ENCODE data around the gene C4orf36. TPM values are rescaled to one million over a fixed set of nuclear protein-coding genes. Genes with fewer than 3 reads are reported as not detected.

C4orf36 gene
- total RNA-seq, 2 experiments from 2014 or later = not detected

DNA sequence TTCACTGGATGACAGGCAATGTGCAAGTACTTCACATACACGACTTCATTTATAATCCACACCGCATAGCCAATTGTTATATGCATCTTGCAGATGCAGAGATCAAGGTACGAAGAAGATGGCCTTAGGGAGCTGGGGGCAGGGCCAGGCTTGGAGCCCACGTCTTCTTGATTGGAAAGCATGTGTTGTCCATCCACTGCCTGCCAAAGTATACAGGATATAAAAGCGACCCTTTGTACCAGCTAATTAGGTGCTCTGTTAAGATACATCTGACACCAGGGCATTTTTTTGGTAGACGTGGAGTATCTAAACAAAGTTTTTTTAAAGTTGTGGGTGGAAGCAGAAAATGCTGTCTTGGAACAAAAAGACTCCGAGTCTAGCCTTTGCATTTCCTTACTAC is 1.4 kb downstream of the C4orf36 start:
- no peak overlapping the region for H3K27ac ChIP-seq (ENCODE audit: low read depth in 1 of 2, low read length in 2 of 2)
- Mint-ChIP-seq H3K27me3 (peaks cover 33% of the 10 kb centered on the region), H3K27ac (no peak overlapping the region), H3K9me3 (no peaks in the 10 kb centered on the region), H3K36me3 (ENCODE audit: low read depth) (no peaks in the 10 kb centered on the region), H3K4me3 (peak overlapping the region; percentile 81), H3K4me1 (ENCODE audit: low read depth) (peaks cover 3% of the 10 kb centered on the region)
- no peak overlapping the region for H3K4me3 ChIP-seq (ENCODE audit: low read length)
- TF ChIP-seq, protein P1, sequence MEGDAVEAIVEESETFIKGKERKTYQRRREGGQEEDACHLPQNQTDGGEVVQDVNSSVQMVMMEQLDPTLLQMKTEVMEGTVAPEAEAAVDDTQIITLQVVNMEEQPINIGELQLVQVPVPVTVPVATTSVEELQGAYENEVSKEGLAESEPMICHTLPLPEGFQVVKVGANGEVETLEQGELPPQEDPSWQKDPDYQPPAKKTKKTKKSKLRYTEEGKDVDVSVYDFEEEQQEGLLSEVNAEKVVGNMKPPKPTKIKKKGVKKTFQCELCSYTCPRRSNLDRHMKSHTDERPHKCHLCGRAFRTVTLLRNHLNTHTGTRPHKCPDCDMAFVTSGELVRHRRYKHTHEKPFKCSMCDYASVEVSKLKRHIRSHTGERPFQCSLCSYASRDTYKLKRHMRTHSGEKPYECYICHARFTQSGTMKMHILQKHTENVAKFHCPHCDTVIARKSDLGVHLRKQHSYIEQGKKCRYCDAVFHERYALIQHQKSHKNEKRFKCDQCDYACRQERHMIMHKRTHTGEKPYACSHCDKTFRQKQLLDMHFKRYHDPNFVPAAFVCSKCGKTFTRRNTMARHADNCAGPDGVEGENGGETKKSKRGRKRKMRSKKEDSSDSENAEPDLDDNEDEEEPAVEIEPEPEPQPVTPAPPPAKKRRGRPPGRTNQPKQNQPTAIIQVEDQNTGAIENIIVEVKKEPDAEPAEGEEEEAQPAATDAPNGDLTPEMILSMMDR (IDR thresholded peaks at IDR 0.05) = no peak
- no peaks in the 10 kb centered on the region for H3K36me3 ChIP-seq (ENCODE audit: insufficient read depth, low read length)
- no peak for DNase-seq
- POLR2A ChIA-PET = no interaction called here
- H3K9me3 ChIP-seq (ENCODE audit: control insufficient read depth in 1 of 2, insufficient read depth in 1 of 2, low read length in 2 of 2) = no peaks in the 10 kb centered on the region
- ATAC-seq (ENCODE audit: poor library complexity) = no peak
- H3K27me3 ChIP-seq (ENCODE audit: control insufficient read depth in 1 of 2, insufficient read depth in 2 of 2, low read length in 2 of 2) = peaks cover 2 to 19% of the 10 kb centered on the region in 2 experiments
- CTCF ChIA-PET = no interaction called here
- intact Hi-C loops (cut with DNase I, micrococcal nuclease) = loop anchor here in 1 of 2 experiments (10.0 kb wide), 1 partner anchor 1806 kb away; no protein-coding TSS in a partner anchor
- H3K4me1 ChIP-seq (ENCODE audit: insufficient read depth, low read length) = peaks cover 9% of the 10 kb centered on the region

DNA sequence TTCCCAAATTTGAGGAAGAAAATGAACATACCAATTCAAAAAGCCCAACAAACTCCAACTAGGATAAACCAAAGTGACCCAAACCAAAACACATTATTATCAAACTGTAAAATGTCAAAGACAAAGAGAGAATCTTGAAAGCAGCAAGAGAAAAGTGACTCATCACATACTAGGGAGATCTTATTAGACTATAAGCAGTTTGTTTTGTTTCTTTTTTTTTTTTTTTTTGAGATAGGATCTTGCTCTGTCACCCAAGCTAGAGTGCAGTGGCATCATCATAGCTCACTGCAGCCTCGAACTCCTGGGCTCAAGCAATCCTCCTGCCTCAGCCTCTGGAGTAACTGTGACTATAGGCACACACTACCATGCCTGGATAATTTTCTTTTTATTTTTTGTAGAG is 12.6 kb downstream of the C4orf36 start:
- ATAC-seq (ENCODE audit: poor library complexity) (no peak), DNase-seq (no peak)
- Histone ChIP-seq H3K27ac (ENCODE audit: low read depth in 1 of 2, low read length in 2 of 2) (no peak overlapping the region), H3K4me3 (ENCODE audit: low read length) (no peak overlapping the region), H3K9me3 (ENCODE audit: control insufficient read depth in 1 of 2, insufficient read depth in 1 of 2, low read length in 2 of 2) (peaks cover 11 to 18% of the 10 kb centered on the region in 2 experiments), H3K36me3 (ENCODE audit: insufficient read depth, low read length) (no peaks in the 10 kb centered on the region), H3K27me3 (ENCODE audit: control insufficient read depth in 1 of 2, insufficient read depth in 2 of 2, low read length in 2 of 2) (no peaks in the 10 kb centered on the region), H3K4me1 (ENCODE audit: insufficient read depth, low read length) (no peaks in the 10 kb centered on the region)
- TF ChIP-seq, protein P1 (IDR thresholded peaks at IDR 0.05) = no peak
- Mint-ChIP-seq H3K4me1 (ENCODE audit: low read depth) (no peaks in the 10 kb centered on the region), H3K27ac (no peak overlapping the region), H3K36me3 (ENCODE audit: low read depth) (peaks cover 5% of the 10 kb centered on the region), H3K4me3 (no peak overlapping the region), H3K9me3 (peaks cover 11% of the 10 kb centered on the region), H3K27me3 (no peaks in the 10 kb centered on the region)
- intact Hi-C loops (cut with DNase I, micrococcal nuclease) = no loop called here
- POLR2A ChIA-PET = no interaction called here
- CTCF ChIA-PET = no interaction called here

DNA sequence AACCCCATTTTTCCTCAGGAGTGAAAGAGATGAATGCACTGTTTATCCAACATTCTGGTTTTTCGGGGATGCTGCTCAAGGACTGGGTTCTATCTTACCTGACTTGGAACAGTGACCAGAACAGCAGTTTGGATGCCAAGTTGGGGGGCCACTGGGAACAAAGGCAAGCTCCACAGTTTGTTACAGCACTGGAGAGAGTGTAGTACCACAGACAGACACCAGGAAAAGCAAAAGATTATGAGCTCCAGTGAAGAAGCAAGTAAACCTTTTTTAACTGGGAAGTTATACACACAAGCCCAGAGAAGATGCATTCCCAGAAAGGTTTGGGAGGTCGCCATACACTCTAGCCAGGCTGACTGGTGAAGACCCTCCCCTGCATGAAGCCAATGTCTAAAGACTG is 13.6 kb downstream of the C4orf36 start:
- POLR2A ChIA-PET = no interaction called here

More for the DNA sequence above, 13.6 kb downstream of the C4orf36 start:
- H3K4me1 Mint-ChIP-seq (ENCODE audit: low read depth) = no peaks in the 10 kb centered on the region
- no peak overlapping the region for H3K4me3 Mint-ChIP-seq
- Histone ChIP-seq H3K27me3 (ENCODE audit: control insufficient read depth in 1 of 2, insufficient read depth in 2 of 2, low read length in 2 of 2) (no peaks in the 10 kb centered on the region), H3K4me1 (ENCODE audit: insufficient read depth, low read length) (no peaks in the 10 kb centered on the region), H3K4me3 (ENCODE audit: low read length) (no peak overlapping the region), H3K9me3 (ENCODE audit: control insufficient read depth in 1 of 2, insufficient read depth in 1 of 2, low read length in 2 of 2) (peaks cover 11 to 18% of the 10 kb centered on the region in 2 experiments), H3K36me3 (ENCODE audit: insufficient read depth, low read length) (no peaks in the 10 kb centered on the region), H3K27ac (ENCODE audit: low read depth in 1 of 2, low read length in 2 of 2) (no peak overlapping the region)
- H3K27me3 Mint-ChIP-seq = no peaks in the 10 kb centered on the region
- CTCF ChIA-PET = no interaction called here
- H3K9me3 Mint-ChIP-seq = peaks cover 11% of the 10 kb centered on the region
- DNase-seq (no peak), ATAC-seq (ENCODE audit: poor library complexity) (no peak)
- intact Hi-C loops (cut with DNase I, micrococcal nuclease) = no loop called here
- H3K27ac Mint-ChIP-seq = no peak overlapping the region
- H3K36me3 Mint-ChIP-seq (ENCODE audit: low read depth) = peaks cover 5% of the 10 kb centered on the region
- TF ChIP-seq, protein P1 (IDR thresholded peaks at IDR 0.05) = no peak
